ENCODE results near the gene PTPN2.
A peak's percentile ranks its signal among the peaks of the same experiment; 100 is the strongest.
"Not testable (repeated sequence)": the region's sequence is repeated elsewhere in the genome, so short reads cannot be mapped to it uniquely, and the experiment has no call there.

The PTPN2 gene

GRCh38 chr18:12883684-12884405, at the start of gene PTPN2:
PTPN2 (minus strand) TSS chr18:12884237; CDS start chr18:12884141, 96 bp downstream.
- DNase-seq, result peak; percentile 86

- no peak for DNase-seq
Observed at GRCh38 chr18:12933327-12933726, 49.3 kb upstream of the PTPN2 start.

GRCh38 chr18:12930908-12931307, 46.9 kb upstream of the PTPN2 start:
- no peak for DNase-seq

GRCh38 chr18:12930376-12930775, 46.3 kb upstream of the PTPN2 start:
- no peak for DNase-seq

- no peak for DNase-seq
Observed at GRCh38 chr18:12929477-12930083, 45.5 kb upstream of the PTPN2 start.

- DNase-seq, result no peak
Observed at GRCh38 chr18:12928641-12929040, 44.6 kb upstream of the PTPN2 start.

- DNase-seq, result no peak
Observed at GRCh38 chr18:12928206-12928605, 44.2 kb upstream of the PTPN2 start.

GRCh38 chr18:12924616-12925015, 40.6 kb upstream of the PTPN2 start:
- DNase-seq, result no peak

GRCh38 chr18:12922266-12922665, 38.2 kb upstream of the PTPN2 start:
- DNase-seq, result no peak

GRCh38 chr18:12921178-12921577, 37.1 kb upstream of the PTPN2 start:
- DNase-seq, result no peak

- no peak for DNase-seq
Observed at GRCh38 chr18:12911929-12912703, 28.1 kb upstream of the PTPN2 start.

GRCh38 chr18:12911025-12911928, 27.2 kb upstream of the PTPN2 start:
- no peak for DNase-seq

GRCh38 chr18:12908706-12909105, 24.7 kb upstream of the PTPN2 start:
- DNase-seq, result no peak

- no peak for DNase-seq
Observed at GRCh38 chr18:12907258-12907925, 23.4 kb upstream of the PTPN2 start.

GRCh38 chr18:12906773-12907172, 22.7 kb upstream of the PTPN2 start:
- no peak for DNase-seq

GRCh38 chr18:12906119-12906518, 22.1 kb upstream of the PTPN2 start:
- no peak for DNase-seq

GRCh38 chr18:12904012-12904516, 20.0 kb upstream of the PTPN2 start:
- DNase-seq, result no peak

GRCh38 chr18:12901208-12901607, 17.2 kb upstream of the PTPN2 start:
- not testable (repeated sequence) for DNase-seq

GRCh38 chr18:12896784-12897333, 12.8 kb upstream of the PTPN2 start:
- not testable (repeated sequence) for DNase-seq

- no peak for DNase-seq
Observed at GRCh38 chr18:12895626-12896025, 11.6 kb upstream of the PTPN2 start.

- no peak for DNase-seq
Observed at GRCh38 chr18:12895014-12895413, 11.0 kb upstream of the PTPN2 start.

GRCh38 chr18:12891561-12891960, 7.5 kb upstream of the PTPN2 start:
- no peak for DNase-seq

Measured in hippocampal formation (tissue), 2 donors.